NOMO-1 (cell line): Measurements from ENCODE around the gene IGFN1.

Source experiments
- DNase-seq, 2 experiments: peaks; one replicate each; lab custom pipeline; 2025; ENCODE audit not compliant: unreplicated experiment in 2 of 2; lab: John Stamatoyannopoulos, UW

IGFN1 gene

DNA sequence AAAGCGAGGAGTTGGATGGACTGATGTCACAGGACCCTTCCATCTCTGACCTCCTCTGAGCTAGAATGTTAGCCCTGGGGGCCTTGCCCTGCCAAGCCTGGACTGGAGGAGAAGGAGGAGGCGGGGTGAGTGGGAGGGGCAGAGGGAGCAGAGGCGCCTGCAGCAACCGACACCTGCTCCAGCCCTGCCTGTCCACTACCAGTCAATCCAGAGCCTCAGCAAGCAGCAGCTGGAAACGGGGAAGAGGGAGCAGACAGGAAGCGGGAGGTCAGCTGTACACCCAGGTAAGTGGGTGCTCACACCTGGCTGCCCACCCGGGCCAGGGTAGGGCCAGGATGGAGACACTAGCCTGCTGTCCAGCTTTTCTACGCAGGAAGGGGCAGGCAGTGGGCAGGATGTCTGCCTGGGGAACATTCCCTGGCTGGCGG lies at the start of gene IGFN1:
TSS of gene IGFN1 (plus strand) at position 201 of the 428 bp plus-strand sequence. CDS start 2,470 bp downstream, outside the sequence.
- no peak for DNase-seq

DNA sequence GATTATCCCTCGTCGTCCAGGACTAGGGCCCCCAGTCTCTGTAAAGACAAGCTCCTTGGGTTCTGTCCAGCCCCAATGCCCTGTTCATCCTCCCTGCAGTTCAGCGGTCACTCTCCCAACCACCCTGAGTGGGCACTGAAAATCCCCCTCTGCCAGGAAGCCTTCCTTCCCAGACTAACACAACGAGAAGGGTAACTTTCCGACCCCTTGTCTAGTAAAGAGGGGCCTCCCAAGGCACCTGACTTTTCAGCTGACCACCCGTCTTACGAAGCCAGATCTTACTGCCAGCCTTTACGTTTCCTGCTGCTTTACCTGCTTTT lies 49.7 kb upstream of the IGFN1 start:
- DNase-seq = no peak

DNA sequence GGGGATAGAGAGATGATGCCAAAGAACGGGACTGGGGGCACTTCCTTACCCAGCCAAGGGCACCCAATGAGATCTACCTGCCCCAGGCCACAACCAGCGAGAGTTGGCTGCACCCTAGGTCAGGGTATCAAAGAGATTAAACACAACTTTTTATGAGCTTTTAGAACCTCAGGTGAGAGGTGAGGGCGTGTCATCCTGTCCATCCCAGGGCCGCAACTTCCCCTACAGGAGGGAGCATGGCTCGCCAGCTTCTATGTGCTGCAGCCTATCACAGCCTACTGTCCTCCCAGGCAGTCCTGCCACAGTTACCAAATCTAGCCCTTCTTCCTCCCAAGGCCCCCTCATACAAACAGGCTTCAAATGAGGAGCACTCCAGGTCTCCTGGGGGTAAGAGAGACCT lies 49.2 kb upstream of the IGFN1 start:
- DNase-seq = no peak

DNA sequence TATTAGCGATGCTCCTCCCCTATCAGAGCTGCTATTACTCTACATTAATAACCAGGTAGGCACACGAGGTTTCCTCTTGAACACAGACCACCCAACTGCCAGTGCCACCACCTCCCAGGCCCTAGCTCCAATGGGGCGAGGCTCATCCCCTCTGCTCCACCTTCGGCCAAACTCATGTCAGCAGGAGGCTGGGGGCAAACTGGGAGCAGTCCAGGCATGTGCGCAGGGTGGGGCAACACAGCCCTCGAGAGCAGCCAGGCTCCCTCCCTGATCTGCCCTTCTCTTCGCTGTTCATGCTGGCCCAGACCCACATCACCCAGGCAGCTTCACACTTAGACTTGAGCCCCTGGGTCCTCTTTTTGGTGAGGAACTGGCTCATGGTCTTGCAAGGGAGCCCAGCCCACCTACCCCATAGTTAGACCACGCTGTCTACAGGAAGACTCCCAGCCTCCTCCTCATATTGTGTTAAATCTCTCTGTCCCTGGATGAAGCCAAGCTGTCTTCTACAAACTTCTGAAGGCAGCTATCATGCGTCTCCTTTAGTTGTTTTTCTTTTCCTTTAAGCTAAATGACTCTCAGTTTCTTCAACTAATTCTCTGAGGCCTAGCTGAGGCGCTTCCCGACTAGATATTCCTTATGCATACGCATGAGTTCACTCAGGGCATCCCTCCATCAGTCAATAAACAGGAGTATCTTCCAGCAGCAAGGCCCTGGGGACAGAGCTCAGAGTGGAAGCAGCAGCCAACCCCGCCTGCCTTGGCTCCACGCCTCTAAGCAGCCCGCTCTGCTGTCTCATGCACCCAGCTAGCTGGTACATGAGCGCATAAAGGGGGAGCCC lies 48.4 kb upstream of the IGFN1 start:
- DNase-seq = no peak

DNA sequence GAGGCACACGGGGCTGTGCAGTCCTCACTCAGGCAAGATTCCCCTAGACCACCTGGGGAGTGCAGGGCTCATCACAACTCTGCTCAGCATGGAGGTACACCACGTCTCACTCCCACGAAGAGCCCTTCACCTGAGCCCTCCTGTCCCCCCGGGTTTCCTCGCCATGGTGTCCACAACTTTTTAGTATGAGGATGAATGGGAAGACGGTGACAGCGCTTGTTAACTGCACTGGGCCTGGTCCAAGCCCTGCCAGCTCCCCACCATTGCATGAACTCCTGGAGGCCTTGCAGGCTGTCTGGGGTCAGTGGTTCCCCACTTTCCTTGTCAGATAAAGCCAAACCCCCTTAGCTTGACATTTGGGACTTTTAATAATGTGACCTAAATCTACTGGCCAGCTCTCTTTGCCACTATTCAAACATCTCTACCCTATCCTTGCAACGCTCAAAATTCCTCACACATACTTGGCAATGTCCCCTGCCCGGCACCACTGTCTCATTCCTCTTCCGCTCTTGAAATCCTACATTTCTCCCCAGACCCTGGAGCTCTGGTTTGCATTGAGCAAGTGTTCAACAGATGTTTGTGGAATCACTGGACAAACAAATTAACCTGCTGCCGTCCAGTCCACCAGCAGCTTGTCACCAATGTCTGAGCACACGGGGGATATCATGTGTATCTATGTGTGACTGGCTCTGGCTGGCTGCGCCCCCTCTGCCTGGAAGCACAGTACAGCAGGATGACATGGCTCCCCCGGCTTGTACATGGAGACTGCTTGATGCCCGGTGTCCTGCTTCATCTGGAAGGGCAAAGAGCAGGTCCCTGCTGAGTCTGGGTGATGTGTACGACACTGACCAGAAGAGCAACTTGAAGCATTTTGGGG lies 47.5 kb upstream of the IGFN1 start:
- DNase-seq = no peak

DNA sequence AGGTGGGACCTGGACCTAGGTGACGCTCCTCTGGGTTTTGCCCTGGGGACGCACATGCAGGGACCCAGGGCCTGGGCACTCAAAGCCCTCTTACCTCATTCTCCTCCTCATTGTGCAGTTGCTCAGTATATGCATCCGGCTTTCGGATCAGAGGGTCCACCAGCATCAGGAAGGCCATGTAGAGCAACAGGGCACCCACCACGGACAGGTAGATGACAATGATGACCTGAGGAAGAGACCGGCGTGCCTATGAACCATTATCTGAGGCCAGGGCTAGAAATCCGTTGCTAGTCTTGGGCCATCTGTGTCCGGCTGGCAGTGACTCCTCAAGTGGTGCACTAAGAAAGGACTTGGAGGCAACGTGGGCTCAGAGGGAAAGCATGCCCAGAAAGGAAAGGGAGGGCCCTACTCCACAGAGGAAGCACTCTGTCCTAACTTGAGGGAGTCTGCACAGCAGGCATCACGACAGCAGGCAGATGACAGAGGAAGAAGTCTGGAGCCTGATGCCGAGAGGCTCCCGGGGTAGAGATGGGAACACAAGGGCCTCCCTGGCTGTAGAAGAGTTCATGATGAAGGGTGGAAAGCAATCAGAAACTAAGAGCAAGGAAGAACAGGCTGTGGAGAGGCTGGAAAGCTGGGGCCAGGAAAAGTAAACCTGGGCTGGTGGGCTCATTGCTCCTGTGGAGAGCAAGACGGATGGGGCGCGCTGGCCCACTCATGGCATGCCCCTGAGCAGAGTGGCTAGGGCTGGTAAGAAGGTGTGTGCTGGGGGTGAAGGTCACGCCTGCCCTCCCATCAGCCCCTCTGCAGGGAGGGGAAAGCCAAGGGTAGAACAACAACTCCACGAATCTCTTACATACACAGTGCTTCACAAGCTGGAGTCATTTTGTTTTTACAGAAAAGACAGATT lies 46.6 kb upstream of the IGFN1 start:
- DNase-seq = no peak

DNA sequence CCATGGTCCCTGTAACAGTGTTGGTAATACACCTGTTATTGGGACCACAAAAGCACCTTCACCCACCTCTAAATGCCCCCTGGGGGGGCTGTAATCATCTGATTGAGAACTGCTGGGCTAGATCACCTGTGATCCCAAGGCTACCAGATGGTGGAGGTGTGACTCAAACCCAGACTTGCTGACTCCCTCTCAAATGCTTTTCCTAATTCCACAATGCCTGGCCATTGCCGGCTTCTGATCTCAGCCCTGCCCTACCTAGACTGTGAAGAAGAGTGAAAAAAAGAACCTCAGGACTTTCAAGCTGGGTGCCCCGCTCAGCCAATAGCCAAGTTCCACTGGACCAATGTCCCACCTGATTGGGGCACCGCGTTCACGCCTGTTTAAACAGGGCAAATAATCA lies 45.9 kb upstream of the IGFN1 start:
- no peak for DNase-seq

DNA sequence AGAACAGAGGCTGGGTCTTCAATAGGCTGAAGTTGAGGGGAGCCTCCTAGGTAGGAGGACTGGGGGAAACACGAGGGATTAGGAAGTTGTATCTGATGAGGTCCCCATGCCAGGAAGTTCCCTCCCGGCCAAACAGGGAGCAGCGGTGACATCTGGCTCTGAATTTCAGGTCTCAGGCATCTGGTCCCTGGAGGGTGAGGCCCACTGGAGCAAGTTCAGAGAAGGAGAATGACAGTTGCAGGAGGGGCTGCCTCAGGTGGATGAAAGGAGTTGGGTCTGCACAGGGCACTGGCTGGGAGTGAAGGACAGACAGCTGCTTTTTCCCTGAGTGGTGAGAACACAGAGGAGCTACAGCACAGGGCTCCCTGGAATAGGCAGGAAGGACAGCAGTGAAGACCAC lies 45.5 kb upstream of the IGFN1 start:
- no peak for DNase-seq

DNA sequence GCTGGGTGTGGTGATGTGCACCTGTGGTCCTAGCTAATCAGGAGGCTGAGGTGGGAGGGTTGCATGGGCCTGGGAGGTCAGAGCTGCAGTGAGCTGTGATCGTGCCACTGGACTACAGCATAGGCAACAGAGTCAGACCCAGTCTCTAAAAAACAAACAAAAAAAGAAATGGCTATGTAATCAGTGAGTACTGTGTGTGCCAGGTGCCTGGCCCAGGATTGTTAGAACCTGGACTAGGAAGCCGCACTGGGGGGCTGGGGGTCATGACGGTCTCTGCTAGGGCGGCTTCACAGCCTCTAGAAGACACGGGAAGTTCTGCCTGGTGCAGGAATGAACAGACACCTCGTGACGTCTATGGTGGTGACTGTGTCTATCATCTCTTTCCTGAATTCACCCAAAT lies 44.8 kb upstream of the IGFN1 start:
- DNase-seq = no peak

DNA sequence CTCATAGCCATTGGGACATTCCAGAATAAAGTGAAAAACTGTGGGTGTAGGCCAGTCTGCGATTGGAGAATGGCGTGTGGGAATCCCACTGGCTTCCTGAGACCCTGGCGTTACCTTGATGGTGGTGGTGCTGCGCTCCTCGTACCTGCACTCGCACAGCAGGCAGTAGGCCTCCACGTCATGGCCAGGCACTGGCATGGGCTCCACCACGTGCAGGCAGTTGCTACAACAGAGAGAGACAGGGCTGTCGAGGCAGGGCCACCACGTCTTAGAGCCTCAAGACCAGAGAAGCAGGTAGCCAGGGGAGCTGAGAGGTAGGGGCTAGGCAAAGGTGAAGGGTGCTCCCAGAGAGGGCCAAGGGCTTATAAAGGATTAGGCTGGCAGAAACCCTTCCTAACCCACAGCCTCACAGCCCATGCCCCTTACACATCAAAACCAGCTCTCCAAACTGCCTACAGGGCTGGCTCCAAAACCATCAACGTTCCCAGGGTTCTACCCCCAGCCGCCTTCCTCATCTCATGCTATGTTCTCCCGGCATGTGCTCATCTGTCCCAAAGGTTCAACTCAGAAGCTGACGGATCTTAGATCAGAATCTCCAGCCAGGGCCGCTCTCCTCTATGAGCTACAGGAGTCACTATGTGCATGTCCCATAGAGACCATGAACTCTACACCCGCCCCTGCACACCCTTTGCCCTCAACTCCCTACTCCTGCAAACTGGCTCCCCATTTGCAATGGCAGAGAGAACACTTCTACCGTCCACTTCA lies 43.8 kb upstream of the IGFN1 start:
- no peak for DNase-seq

DNA sequence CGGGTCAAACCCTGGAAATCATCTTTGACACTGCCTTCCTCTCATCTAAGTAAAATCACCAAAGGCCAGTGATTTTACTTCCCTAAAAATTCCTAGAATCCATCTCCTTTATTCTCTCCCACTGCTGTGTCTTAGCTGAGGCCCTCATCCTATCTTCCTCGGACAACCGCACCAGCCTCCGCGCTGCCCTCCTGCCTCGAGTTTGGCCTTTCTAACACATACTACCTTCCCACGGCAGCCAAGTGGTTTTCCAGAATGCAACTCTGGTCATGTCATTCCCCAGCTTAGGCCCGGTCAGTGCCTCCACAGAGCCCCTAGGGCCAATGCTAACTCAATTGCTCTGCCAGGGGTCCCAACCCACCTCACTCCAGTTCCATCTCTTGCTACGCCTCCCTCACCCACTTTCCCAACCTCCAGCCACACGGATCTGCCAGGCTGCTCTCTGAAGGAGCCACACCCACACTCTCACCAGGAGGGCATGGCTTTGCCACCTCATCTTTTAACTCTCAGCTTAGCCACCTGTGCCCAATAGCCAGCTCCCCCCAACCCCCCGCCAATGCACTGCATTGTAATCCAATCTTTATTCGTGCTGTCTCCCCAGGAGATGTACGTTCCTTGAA lies 43.1 kb upstream of the IGFN1 start:
- DNase-seq = no peak

DNA sequence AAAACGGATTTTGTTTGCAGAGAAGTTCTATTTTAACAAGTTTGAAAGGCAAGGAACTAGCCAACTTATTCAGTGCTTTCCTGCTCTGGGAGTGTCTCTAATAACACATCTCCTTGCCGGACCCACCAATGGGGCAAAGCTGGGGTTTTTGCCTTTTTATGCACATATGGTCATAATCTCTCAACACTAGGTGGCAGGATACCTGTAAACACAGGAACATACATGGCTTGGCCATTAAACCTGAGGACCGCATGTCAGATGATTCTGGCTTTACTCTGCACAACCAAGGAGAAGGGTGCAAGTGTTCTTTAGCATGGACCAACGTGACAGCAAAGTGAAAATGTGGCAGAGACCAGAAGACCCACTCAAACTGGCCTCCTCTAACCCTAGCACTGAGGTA lies 41.2 kb upstream of the IGFN1 start:
- peak in 1 of 2 experiments; percentile 29 for DNase-seq

DNA sequence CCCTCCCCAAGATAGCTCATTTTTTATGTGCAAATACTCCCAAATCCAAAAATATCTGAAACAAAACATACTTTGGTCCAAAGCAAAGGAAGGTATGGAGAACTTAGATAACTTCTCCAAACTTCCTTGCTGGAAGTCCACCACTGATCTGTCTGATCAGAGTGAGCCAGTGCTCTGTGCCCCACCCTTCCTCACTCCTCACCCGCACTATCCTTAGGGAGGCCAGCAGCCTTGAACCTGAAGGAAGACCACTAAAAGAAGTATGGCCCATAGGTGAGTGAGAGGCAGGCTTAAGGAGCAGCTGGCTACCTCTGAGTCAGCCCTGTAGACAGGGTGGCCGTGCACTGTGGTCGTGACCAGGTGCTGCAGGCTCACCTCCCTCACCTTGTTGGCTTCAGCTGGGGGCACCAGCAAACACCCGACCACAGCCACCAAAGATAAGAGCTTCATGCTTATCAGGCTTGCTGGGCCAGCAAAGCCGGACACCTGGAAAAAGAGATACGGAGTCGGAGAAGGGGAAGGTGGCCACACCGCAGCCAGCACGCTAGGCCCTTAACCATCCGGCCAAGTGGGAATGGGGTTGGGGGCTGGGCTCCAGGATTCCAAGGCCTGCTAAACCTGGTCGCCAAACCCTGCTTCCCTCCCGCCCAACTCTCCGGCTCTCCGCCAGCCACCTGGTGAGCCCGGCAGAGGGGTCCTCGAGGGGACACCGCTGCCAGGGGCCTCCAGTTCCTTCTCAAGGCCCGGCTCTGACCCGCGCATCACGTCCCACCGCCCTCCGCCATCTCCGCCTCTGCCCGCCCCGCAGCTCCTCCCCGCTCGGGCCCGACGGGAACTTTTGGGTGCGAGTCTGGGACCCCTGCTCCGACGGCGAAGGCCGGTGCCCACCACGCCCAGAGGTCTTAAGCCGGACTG lies 36.9 kb upstream of the IGFN1 start:
- DNase-seq = peak; percentile 63 to 69

DNA sequence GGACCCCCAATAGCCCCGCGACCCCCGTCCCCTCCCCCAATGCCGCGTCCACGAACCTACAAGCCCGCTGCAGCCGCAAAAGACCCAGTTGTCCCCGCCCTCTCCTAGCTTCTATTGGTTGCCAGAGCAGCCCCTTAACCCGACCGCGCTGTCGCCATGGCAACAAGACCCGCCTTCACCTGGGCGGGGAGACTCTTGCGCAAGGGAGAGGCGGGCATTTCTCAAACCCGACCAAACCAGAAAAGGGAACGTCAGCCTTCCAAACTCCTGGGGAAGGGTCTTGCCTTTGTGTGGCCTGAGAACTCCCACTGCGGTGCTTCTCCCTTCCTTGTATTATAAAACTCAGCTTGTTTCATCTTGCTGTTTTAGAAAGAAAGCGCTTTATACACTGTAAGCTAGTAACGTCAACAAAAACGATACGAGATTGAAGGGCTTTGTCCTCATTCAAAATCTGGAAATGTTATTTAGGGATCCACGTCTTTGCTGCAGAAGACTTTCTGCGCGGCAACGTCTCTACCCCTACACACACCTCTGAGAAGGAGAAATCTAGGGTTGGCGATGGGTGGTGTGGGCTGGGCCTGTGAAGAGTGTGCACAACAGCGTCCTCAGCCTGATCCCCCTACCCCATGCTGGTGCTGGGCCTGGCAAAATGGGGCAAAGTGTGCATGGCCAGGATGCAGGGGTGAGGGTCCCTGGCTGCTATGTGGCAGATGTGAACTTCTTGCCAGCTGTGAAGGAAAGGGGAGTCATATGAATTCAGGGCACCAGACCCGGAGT lies 36.0 kb upstream of the IGFN1 start, which contains the start of gene TMEM9:
TSS of gene TMEM9 (minus strand) at position 86 of the 777 bp plus-strand sequence. CDS start 551 bp downstream, outside the sequence.
- DNase-seq = peak; percentile 80 to 88

DNA sequence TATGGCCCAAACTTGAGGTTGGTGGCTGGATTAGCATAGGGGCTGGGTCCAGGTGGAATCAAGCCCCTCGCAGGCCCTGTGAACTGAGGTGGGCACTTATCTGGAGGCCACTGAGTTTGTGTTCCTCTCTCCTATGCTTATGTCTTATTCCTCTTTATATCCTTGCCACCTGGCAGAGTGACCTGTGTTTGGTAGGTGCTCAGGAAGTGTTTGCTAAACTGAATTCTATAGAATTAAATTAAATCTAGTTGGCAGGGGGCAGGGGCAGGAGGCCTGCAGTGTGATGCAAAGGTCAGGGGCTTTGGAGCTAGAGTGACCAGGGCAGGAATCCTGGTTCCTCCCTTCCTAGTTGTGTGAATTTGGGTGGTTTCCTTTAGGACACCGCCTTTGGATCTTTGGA lies 35.3 kb upstream of the IGFN1 start:
- DNase-seq = no peak

DNA sequence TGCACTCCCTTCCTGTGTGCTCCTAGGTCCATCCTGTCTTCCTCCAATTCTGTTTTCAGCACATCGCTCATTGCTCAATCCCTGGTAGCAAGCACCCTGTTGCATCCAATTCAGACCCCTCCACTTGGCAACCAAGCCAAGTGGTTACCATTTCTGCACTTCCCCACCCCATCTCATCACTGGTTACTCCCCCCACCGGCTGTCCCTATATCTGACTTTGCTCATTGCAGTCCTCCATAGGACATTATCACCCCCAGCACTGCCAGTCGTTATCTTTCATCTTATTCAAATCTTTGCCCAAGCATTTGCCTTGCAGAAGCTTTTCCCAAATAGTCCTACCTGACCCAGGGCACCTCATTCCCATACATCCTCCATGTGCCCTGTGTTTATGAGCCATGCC lies 34.3 kb upstream of the IGFN1 start:
- no peak for DNase-seq

DNA sequence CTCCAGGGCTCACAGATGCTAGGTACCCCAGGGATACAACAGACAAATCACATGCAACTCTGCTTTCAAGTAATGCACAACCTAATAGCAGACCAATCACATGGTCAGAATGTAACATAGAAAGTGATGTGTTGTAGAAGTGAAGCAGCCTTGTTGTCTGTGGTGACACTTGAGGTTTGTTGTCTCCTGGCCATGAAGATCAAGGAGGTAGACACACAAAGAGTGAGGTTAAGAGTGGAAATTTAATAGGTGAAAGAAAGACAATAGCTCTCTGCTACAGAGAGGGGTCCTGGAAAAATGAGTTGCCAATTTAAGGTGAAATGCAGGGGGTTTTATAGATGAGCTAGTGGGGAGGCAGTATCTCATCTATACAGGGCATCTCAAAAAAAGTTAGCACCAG lies 33.8 kb upstream of the IGFN1 start:
- DNase-seq = no peak

DNA sequence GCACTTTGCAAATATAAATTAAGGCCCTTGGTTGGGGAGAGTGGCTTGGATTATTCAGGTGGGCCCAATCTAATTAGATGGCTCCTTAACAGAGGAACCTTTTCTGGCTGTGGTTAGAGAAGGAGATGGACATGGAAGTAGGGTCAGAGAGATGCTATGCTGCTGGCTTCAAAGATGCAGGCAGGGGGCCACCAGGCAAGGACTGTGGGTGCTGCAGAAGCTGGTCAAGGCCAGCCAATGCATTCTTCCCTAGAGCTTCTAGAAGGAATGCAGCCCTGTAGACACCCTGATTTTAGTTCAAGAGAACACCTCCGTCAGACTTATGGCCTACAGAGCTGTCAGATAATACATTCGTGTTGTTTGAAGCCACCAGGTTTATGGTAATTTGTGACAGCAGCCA lies 32.7 kb upstream of the IGFN1 start:
- no peak for DNase-seq
